ENCODE measurements around the gene HSD17B3. TPM values are rescaled to one million over a fixed set of nuclear protein-coding genes. Genes with fewer than 3 reads are reported as not detected.
A peak's percentile ranks its signal among the peaks of the same experiment; 100 is the strongest.

HSD17B3 gene
- total RNA-seq: not detected in 2 replicates

- Histone ChIP-seq H3K4me3 (ENCODE audit: low read depth, low read length) (no peak within 1 kb of the TSS), H3K27me3 (ENCODE audit: control insufficient read depth, insufficient read depth, low read length) (no peaks in the 10 kb centered on the region), H3K36me3 (ENCODE audit: control insufficient read depth, insufficient read depth, low read length) (no peaks in the 10 kb centered on the region)
- no peak for DNase-seq (ENCODE audit: low read depth)
- no peak for TF ChIP-seq CTCF (IDR thresholded peaks at IDR 0.05; ENCODE audit: insufficient read depth, low read length, poor library complexity, severe bottlenecking)
Observed at GRCh38 chr9:96302021-96302420, at the start of gene HSD17B3. Gene HSD17B3, minus strand, starts transcription at chr9:96302176. Its CDS starts 72 bp downstream, at chr9:96302104.

- no peak for TF ChIP-seq CTCF (IDR thresholded peaks at IDR 0.05; ENCODE audit: insufficient read depth, low read length, poor library complexity, severe bottlenecking)
- H3K27me3 ChIP-seq (ENCODE audit: control insufficient read depth, insufficient read depth, low read length): no peaks in the 10 kb centered on the region
- peaks cover under 1% of the 10 kb centered on the region for H3K36me3 ChIP-seq (ENCODE audit: control insufficient read depth, insufficient read depth, low read length)
Observed at GRCh38 chr9:96350866-96351265, 48.9 kb upstream of the HSD17B3 start.

GRCh38 chr9:96348261-96348660 lies 46.3 kb upstream of the HSD17B3 start:
- no peak for TF ChIP-seq CTCF (IDR thresholded peaks at IDR 0.05; ENCODE audit: insufficient read depth, low read length, poor library complexity, severe bottlenecking)
- H3K4me3 ChIP-seq (ENCODE audit: low read depth, low read length): no peak overlapping the region
- H3K36me3 ChIP-seq (ENCODE audit: control insufficient read depth, insufficient read depth, low read length): no peaks in the 10 kb centered on the region
- no peaks in the 10 kb centered on the region for H3K27me3 ChIP-seq (ENCODE audit: control insufficient read depth, insufficient read depth, low read length)
- DNase-seq (ENCODE audit: low read depth): no peak

More at GRCh38 chr9:96350866-96351265, 48.9 kb upstream of the HSD17B3 start:
- no peak for DNase-seq (ENCODE audit: low read depth)
- no peak overlapping the region for H3K4me3 ChIP-seq (ENCODE audit: low read depth, low read length)

GRCh38 chr9:96345551-96345950 lies 43.6 kb upstream of the HSD17B3 start:
- no peak for DNase-seq (ENCODE audit: low read depth)
- no peak for TF ChIP-seq CTCF (IDR thresholded peaks at IDR 0.05; ENCODE audit: insufficient read depth, low read length, poor library complexity, severe bottlenecking)
- Histone ChIP-seq H3K36me3 (ENCODE audit: control insufficient read depth, insufficient read depth, low read length) (no peaks in the 10 kb centered on the region), H3K4me3 (ENCODE audit: low read depth, low read length) (no peak overlapping the region), H3K27me3 (ENCODE audit: control insufficient read depth, insufficient read depth, low read length) (no peaks in the 10 kb centered on the region)

- Histone ChIP-seq H3K4me3 (ENCODE audit: low read depth, low read length) (no peak overlapping the region), H3K36me3 (ENCODE audit: control insufficient read depth, insufficient read depth, low read length) (no peaks in the 10 kb centered on the region), H3K27me3 (ENCODE audit: control insufficient read depth, insufficient read depth, low read length) (no peaks in the 10 kb centered on the region)
- DNase-seq (ENCODE audit: low read depth): peak; percentile 90
- TF ChIP-seq CTCF (IDR thresholded peaks at IDR 0.05; ENCODE audit: insufficient read depth, low read length, poor library complexity, severe bottlenecking): no peak
Observed at GRCh38 chr9:96344458-96345180, 42.6 kb upstream of the HSD17B3 start.
